Neutrophil (primary cell): Measurements from ENCODE around the gene MYOCD.

Experiments used
- H3K27ac ChIP-seq: fragments of 200-600 bp; sonication (generic); 2 replicates; pipeline ENCODE4 v1.5.1; 2016; ENCODE audit warnings: mild to moderate bottlenecking, moderate library complexity
- H3K27me3 ChIP-seq: fragments of 200-600 bp; sonication (generic); 2 replicates; pipeline ENCODE4 v1.6.0; 2016; ENCODE audit warnings: mild to moderate bottlenecking
- H3K36me3 ChIP-seq: fragments of 200-600 bp; sonication (generic); 2 replicates; pipeline ENCODE4 v1.5.1; 2017
- H3K4me1 ChIP-seq, 2 experiments: fragments of 200-600 bp in 1 of 2; sonication (generic) in 1 of 2; 1 replicate in 1 of 2; 2 replicates in 1 of 2; pipeline versions ENCODE4 v1.5.1 to v1.6.1; 2013 to 2016; ENCODE audit warnings: low read depth in 1 of 2, low read length in 1 of 2, mild to moderate bottlenecking in 1 of 2, moderate library complexity in 1 of 2; ENCODE audit not compliant: control insufficient read depth in 1 of 2, insufficient read depth in 1 of 2
- H3K4me3 ChIP-seq, 2 experiments: fragments of 200-600 bp in 1 of 2; sonication (generic) in 1 of 2; 1 replicate in 1 of 2; 2 replicates in 1 of 2; pipeline ENCODE4 v1.5.1; 2013 to 2016; ENCODE audit warnings: low read depth in 1 of 2, low read length in 1 of 2, mild to moderate bottlenecking in 1 of 2, moderate library complexity in 1 of 2
- H3K9me3 ChIP-seq: fragments of 200-600 bp; sonication (generic); 2 replicates; pipeline ENCODE4 v1.5.1; 2016
- CTCF ChIP-seq: fragments of 200-600 bp; sonication (generic); IDR thresholded peaks from 2 replicates; pipeline ENCODE4 v1.5.1; 2016; ENCODE audit warnings: antibody characterized with exemption

MYOCD gene

GRCh38 chr17:12637015-12637414 lies 28.7 kb upstream of the MYOCD start:
- Histone ChIP-seq H3K9me3 (no peaks in the 10 kb centered on the region), H3K27me3 (peaks cover 11% of the 10 kb centered on the region), H3K27ac (no peak overlapping the region), H3K4me1 (no peaks in the 10 kb centered on the region), H3K36me3 (no peaks in the 10 kb centered on the region), H3K4me3 (no peak overlapping the region)
- TF ChIP-seq CTCF: no peak

GRCh38 chr17:12637745-12638651 lies 27.7 kb upstream of the MYOCD start:
- no peak overlapping the region for H3K27ac ChIP-seq
- H3K9me3 ChIP-seq: no peaks in the 10 kb centered on the region
- TF ChIP-seq CTCF: no peak
- peaks cover 11% of the 10 kb centered on the region for H3K27me3 ChIP-seq
- no peak overlapping the region for H3K4me3 ChIP-seq
- H3K4me1 ChIP-seq: no peaks in the 10 kb centered on the region
- H3K36me3 ChIP-seq: no peaks in the 10 kb centered on the region

GRCh38 chr17:12640364-12640763 lies 25.3 kb upstream of the MYOCD start:
- no peaks in the 10 kb centered on the region for H3K9me3 ChIP-seq
- TF ChIP-seq CTCF: no peak
- no peaks in the 10 kb centered on the region for H3K36me3 ChIP-seq
- H3K4me1 ChIP-seq: peaks cover 0 to 4% of the 10 kb centered on the region in 2 experiments
- no peak overlapping the region for H3K4me3 ChIP-seq
- peaks cover 2% of the 10 kb centered on the region for H3K27me3 ChIP-seq
- no peak overlapping the region for H3K27ac ChIP-seq

- Histone ChIP-seq H3K4me1 (peaks cover 0 to 4% of the 10 kb centered on the region in 2 experiments), H3K27ac (no peak overlapping the region), H3K27me3 (no peaks in the 10 kb centered on the region), H3K9me3 (no peaks in the 10 kb centered on the region), H3K36me3 (no peaks in the 10 kb centered on the region), H3K4me3 (no peak overlapping the region)
- TF ChIP-seq CTCF: no peak
Measured at GRCh38 chr17:12641084-12641483, 24.6 kb upstream of the MYOCD start.

GRCh38 chr17:12642034-12642433 lies 23.7 kb upstream of the MYOCD start:
- no peak for TF ChIP-seq CTCF
- H3K4me1 ChIP-seq: peaks cover 0 to 4% of the 10 kb centered on the region in 2 experiments
- H3K36me3 ChIP-seq: no peaks in the 10 kb centered on the region
- no peak overlapping the region for H3K4me3 ChIP-seq
- H3K9me3 ChIP-seq: no peaks in the 10 kb centered on the region
- no peak overlapping the region for H3K27ac ChIP-seq
- H3K27me3 ChIP-seq: no peaks in the 10 kb centered on the region
